HL-60 (cell line): ENCODE results near the gene HIKESHI.

Experiments
- CTCF ChIP-seq: IDR thresholded peaks from one replicate; pipeline ENCODE4 v1.5.1; 2011; ENCODE audit warnings: low read length, control low read depth, inconsistent platforms; ENCODE audit not compliant: insufficient read depth
- GABPA ChIP-seq: IDR thresholded peaks from 2 replicates; pipeline ENCODE4 v1.6.1; 2012; ENCODE audit warnings: low read depth
- POLR2AphosphoS5 ChIP-seq: IDR thresholded peaks from 2 replicates; pipeline ENCODE4 v1.6.1; 2012; ENCODE audit warnings: low read depth
- SPI1 ChIP-seq: IDR thresholded peaks from 2 replicates; pipeline ENCODE4 v1.6.1; 2012; ENCODE audit warnings: low read depth, mild to moderate bottlenecking, borderline replicate concordance

GRCh38 chr11:86288776-86289507 is 13.1 kb upstream of the HIKESHI start:
- TF ChIP-seq CTCF, result no peak
- TF ChIP-seq POLR2AphosphoS5, result no peak
- no peak for TF ChIP-seq SPI1
- TF ChIP-seq GABPA, result no peak
